GM18499 (cell line): ENCODE results near the gene CAND1.

Source experiments
- ATAC-seq: cut with Tn5 transposase; IDR thresholded peaks from one replicate; pipeline ENCODE4 v1.9.1; 2021; ENCODE audit warnings: moderate number of reproducible peaks; ENCODE audit not compliant: insufficient read depth, unreplicated experiment

CAND1 gene

DNA sequence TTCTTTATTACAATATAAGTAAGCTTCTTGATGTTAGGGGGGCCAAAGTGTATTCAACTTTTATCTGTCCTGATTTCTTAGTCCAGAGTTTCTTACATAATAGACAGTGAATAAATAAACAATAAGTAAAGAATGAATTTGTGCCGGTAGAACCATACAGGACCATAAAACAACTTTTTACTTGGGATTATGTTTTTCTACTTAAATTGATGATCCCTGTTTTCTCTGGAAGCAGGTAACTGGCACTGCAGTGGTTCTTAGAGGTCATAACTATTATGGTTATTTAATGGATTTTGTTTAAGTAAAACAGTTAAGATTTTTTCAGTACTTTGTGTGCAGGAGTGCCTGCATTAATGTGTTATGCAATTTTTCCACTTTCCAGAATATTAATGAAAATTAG is 10.5 kb downstream of the CAND1 start:
- no peak for ATAC-seq

DNA sequence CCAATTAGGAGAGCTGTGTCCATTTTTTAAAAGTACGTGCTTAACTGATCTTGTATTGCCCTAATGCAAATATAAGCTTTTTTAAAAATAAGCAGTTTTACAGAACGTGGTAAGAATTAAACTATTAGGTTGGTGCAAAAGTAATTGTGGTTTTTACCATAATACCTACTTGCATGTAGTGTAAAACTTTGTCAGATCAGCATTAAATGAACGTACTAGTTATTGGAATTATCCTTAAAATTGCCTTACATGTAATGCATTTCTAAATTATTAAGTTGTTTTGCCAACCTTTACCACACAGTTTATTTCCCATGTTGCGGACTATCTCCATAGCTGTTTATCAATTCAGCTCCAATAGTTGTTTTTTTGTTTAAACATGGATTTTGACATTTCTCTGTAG is 10.9 kb downstream of the CAND1 start:
- no peak for ATAC-seq

DNA sequence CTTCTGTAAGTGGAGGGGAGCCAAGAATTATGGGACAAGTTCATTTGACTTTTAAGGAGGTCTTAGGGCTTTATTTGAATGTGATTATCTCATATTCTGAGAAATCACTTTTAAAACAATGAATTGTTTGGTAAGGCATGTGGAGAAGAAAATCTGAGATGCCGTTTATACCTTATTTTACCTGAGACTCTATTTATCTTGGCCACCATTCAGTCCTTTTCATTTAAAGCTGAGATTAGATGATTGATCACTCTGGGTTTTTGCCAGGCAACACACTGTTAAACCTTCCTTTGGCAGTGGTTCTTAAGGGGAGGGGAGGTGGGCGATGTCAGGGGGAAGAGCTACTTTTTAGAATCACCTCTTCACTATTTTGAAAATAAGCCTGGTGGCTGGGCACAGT is 11.4 kb downstream of the CAND1 start:
- no peak for ATAC-seq

DNA sequence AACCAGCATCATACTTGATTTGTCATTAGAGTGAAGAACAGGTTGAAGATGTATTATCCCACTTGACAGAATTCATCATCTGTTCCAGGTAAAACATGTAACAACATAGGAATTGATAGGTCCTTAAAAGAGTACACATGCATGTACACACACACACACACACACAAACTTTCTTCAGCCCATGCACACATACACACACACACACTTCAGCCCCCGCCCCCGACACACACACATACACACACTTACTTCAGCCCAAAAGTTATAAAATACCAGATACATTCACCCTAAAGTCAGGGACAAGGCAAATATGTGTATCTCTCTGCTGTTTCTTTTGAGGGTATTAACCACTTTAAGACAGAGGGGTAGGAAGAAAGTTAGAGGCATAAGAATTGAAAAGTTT is 15.4 kb downstream of the CAND1 start:
- ATAC-seq, result no peak

DNA sequence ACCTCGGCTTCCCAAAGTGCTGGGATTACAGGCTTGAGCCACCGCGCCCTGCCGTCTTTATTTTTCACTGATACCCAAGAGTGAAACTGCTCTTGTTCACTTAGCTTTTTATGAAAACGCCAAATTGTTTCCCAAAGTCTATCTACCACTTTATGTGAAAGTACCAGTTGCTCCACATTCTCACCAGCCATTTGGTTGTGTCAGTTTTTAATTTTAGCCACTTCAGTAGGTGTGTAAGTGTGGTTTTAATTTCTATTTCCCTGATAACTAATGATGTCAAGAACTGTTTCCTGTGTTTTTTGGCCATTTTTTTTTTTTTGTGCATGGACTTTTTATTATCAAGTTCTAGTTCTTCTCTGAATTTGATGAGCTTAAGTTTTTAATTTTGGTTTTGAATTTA is 17.1 kb downstream of the CAND1 start:
- ATAC-seq, result no peak

DNA sequence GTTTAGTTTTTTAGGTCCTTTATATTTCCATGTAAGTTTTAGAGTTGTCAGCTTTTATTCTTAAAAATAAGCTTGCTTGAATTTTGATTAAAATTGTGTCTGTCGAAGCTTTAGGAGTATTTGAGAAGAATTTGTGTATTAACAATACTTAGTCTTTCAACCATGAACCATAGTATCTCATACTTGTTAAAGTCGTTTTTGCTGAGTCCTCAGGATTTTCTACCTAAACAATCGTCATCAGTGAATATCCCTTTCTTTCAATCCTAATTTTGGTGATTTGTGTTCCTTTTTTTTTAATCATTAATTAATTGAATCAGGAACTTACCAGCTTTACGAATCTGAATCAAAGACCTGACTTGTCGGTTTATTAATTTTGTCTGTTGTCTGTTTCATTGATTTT is 18.2 kb downstream of the CAND1 start:
- ATAC-seq, result no peak

DNA sequence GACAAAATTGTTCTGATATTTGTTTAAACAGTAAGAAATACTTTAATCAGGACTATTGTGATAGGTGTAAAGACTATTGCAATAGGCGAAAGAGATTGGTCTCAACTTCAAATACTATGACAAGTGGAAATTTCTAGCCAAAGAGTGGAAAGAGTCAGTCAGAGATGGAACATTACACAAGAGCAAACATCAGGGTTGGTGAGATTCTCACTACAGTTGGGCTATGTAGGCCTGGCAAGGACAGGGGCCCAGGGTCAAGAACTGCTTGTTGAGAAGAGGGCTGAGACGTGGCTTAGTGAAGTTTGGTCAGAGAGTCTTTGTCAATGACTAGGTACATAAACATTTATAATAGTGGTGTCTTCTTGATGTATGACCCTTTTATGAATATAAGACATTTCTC is 19.4 kb downstream of the CAND1 start:
- no peak for ATAC-seq

DNA sequence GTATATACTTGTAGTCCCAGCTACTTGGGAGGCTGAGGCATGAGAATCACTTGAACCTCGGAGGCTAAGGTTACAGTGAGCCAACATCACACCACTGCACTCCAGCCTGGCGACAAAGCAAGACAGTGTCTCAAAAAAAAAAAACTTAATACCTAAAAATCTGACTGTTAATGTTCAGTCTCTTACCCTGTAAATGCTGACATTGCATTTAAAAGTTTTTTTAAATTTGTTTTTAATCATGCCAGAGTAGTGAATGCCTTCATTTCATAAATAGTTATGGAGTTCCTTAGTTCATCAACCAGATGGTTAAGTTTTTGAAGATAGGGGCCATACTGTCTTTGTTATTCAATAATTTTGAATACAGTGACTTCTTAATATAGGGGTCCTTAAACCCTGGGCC is 21.2 kb downstream of the CAND1 start:
- ATAC-seq, result no peak

DNA sequence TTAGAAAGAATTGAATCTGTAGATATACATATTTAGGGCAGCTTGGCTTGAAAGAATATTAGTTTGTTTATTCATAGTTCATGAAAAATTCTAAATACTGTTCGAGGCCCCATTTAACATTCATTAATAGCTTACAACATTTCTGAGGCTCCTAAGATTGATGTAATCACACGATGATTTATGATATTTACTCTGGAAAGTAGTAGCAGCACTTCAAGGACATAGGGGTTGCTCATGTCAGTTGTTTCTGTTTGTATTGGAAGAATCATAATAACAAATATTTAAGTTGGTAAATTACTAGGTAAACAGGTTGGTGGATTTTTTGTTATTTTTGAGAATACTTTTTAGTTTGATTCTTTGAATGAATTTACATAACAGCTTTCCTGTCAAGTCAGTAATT is 30.4 kb downstream of the CAND1 start:
- no peak for ATAC-seq

DNA sequence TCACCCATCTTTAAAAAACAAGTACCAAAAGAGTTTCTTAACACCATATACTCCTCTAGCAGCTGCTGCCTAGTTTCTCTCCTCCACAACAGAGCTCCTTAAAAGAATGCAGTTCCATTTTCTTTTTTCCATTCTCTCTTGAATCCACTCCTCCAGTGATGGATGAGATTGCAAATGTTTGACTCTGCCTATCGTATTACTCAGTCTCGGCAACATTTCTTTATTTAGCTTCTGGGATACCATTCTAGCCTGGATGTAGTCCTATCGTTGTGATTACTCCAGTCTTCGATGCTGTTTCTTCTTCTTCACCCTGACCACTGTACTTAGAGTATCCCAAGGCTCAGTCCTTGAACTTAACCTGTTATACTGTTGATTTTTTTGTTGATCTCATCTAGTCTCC is 30.8 kb downstream of the CAND1 start:
- ATAC-seq, result no peak

DNA sequence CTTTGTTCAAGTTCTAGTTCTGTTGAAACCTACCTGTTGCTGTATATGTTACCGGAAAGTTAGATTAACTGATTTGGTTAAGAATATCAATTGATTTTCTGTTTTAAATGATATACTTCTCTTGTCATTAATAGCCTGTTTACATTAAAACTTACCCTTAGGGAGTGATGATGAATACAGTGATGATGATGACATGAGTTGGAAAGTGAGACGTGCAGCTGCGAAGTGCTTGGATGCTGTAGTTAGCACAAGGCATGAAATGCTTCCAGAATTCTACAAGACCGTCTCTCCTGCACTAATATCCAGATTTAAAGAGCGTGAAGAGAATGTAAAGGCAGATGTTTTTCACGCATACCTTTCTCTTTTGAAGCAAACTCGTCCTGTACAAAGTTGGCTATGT is 33.0 kb downstream of the CAND1 start:
- ATAC-seq, result no peak

DNA sequence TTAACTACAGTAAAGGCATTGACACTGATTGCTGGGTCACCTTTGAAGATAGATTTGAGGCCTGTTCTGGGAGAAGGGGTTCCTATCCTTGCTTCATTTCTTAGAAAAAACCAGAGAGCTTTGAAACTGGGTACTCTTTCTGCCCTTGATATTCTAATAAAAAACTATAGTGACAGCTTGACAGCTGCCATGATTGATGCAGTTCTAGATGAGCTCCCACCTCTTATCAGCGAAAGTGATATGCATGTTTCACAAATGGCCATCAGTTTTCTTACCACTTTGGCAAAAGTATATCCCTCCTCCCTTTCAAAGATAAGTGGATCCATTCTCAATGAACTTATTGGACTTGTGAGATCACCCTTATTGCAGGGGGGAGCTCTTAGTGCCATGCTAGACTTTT is 36.4 kb downstream of the CAND1 start:
- no peak for ATAC-seq

DNA sequence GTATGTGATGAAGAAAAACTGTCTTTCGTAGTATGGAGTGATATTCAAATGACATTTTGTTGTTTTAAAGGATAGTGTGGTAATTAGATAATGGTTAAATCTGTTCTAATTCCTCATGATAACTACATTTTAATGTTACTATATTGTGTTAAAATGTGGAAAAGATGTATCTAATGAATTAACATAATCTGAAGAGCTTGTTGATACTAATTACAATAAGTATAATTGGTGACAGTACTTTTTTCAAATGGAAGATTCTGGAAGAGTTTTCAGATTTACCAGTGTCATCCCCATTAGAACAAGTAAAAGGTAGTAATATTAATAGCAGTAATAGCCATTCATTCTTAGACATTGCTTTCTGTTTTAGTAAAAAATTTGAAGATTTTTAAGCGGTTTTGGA is 37.6 kb downstream of the CAND1 start:
- no peak for ATAC-seq

DNA sequence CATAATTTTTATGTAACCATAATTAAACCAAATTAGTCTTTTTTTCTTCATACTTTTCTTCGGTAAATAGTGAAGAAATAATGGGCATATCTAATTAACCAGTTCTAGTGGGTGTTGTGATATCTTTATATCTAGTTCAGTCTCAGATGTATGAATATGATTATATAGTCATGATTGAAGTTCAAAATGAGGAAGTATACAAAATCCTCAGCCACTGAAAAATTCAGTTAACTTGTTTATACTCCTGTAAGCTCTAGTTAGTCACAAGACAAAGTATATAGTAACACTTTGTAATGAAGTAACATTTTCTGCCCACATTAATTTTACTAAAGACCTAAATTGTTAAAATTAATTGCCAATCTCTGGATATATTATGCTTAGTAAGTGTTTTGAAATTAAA is 46.5 kb downstream of the CAND1 start:
- no peak for ATAC-seq

DNA sequence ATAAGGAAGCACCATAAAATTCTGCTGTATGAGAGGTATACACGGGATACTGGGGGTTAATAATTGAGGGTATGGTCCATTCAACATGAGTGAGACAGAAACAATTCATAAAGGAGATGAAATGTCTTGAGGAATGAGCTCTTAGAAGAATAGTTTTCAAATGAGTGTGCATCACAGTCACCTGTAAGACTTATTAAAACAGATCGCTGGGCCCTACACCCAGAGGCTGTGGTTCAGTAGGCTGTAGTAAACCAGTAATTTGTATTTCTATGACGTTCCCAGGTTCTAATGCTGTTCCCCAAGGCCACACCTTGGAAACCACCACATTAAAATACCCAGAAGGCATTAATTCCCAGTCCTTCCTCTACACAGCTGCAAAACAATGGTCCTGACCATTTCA is 49.6 kb downstream of the CAND1 start:
- no peak for ATAC-seq

DNA sequence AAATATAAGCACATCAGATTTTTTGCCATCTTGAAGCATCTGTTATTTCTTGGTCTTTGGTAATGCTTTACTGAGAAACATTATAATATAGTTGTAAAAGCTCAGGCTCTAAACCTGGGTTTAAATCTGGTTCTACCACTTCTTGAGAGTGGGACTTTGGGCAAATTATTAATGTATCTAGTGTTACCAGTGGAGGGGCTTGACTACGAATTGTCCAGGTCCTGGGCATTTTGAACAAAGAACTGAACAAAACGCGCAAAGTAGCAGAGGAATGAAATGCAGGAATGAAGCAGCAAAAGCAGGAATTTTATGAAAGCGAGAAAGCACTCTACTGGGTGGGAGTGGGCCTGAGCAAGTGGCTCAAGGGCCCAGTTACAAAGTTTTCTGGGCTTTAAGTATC is 50.8 kb downstream of the CAND1 start:
- ATAC-seq, result no peak

DNA sequence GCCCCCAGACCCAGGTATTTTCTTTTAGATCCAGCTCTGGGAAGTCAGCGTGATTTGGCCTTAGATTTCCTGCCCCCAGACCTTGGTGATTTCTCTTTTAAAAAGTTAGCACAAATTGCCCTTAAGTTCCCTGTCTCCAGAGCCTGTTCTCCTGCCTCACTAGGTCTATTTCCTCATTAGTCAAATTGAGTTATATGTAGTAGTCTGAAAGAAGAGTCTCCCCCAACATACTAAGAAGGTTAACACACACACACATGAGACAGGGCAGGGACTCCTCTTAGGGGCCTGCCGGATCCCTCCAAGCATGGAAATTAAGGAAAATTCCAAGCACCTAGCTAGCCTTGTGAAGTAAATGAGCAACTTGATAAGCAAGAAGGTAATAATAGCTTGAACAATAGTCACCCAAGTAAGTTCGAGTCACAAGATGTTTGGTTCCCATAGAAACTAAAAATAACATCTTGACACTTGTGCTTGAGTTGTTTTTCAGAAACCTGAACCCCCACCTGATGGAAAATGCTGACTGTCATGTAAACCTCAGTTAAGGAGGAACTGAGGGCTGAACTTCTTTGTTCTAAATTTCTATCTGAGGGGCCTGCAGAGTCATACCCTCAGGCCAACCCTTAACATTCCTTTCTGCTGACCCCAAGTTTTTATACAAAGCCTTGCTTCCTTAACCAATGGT is 51.6 kb downstream of the CAND1 start:
- no peak for ATAC-seq

DNA sequence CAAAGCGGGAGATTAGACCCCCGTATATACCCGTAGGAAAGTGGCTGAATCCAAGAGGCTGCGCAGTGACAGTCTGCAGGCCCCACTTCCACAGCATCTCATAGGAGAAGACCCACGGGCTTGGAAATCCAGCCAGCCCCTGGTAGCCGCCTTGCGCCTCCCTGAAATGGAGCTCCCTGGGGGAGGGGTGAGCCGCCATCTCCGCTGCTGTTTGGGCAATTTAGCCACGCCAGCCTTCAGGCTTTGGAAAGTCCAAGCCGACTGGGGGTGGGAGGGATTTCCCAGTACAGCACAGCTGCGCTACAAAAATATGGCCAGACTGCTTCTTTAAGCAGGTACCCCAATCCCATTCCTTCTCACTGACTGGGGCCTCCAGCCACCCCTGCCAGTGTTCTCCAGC is 53.4 kb downstream of the CAND1 start:
- no peak for ATAC-seq

DNA sequence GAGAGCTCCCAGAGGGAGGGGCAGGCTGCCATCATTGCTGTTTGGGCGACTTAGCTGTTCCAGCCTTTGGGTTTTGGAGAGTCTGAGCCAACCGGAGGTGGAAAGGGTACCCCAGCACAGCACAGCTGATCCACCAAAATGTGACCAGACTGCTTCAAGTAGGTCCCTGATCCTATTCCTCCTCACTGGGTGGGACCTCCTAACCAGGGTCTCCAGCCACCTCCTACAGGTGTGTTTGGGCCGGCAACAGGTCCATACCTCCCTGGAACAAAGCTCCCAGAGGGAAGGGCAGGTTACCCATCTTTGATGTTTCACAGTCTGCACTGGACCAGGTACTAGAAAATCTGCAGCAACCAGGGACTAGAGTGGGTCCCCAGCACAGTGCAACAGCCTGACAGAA is 53.8 kb downstream of the CAND1 start:
- no peak for ATAC-seq

DNA sequence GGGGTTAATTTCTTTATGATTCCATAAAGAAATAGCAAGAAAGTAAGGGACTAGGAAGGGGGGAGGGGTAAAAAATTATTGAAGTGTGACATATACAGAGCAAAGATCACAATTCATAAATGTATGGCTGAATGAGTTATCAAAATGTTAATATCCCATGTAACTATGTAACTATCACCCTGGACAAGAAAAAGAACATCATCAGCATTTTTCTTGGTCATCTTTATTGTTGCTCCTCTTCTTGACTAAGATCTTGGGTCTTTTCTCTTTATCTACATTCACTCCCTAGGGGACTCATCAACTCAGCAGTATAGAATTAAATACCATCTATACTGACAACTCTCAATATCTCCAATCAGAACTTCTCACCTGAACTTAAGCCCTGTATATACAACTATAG is 57.5 kb downstream of the CAND1 start:
- no peak for ATAC-seq

DNA sequence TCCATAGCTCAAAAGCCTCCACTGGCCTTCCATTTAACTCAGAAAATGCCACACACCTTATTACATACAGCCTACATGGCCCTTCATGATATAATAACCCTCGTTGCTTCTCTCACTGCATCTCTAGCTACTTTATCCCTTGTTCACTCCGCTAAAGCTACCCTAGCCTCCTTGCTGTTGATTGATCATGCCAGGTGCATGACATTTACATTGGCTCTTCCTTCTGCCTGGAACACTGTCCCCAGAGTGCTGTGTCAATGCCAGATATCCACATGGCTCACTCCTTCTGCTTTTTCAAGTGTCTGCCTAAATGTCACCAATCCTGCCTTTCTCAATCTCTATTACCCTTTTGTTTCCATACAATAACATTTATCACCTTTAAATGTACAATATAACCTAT is 58.3 kb downstream of the CAND1 start:
- no peak for ATAC-seq

DNA sequence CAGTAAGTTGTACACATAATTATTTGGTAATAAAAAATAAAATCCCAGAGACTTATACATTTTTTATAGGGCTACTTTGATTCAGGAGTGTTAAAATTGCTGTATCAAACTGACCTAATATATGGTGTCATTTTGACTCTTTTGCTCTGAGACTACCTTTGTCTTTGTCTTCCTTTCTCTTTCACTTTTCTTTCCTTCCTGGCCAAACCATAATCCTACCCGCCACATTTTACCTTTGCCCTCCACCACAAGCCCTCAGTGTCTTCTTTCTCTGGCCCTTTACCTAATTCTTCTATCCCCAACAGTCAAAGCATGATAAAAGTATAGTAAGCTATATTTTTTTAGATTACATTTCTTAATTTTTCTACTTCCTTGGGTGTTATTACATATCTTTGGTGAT is 62.0 kb downstream of the CAND1 start:
- ATAC-seq, result no peak

DNA sequence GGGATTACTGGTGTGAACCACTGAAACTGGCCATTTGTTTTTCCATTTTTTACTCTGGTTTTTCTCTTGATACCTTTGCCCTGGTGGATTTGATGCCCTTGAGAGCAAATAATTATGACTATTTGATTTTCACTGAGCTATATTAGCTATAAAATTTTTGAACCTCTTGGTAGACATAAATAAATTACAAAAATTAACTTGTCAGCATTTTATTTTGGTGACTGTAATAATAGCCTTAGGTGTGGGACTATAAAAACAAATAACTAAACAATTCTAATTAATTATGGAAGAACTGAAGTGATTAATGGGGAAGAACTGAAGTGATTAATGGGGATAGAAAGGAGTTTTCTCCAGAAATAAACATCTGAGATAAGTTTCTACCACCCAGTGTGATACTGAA is 62.7 kb downstream of the CAND1 start:
- ATAC-seq, result no peak
